DND-41 (cell line): ENCODE data around the gene GSE1.

Experiments used
- EZH2 ChIP-seq: IDR thresholded peaks from 3 replicates; pipeline ENCODE4 v1.6.1; 2012; ENCODE audit warnings: borderline replicate concordance, low read depth, mild to moderate bottlenecking, moderate library complexity, low read length, inconsistent platforms; ENCODE audit not compliant: severe bottlenecking
- TF ChIP-seq, protein P1 (sequence below): IDR thresholded peaks from 2 replicates; pipeline ENCODE4 v1.5.1; 2012; ENCODE audit warnings: borderline replicate concordance, low read length, moderate library complexity, mild to moderate bottlenecking; ENCODE audit not compliant: poor library complexity, severe bottlenecking; ENCODE audit errors: extremely low read depth

DNA sequence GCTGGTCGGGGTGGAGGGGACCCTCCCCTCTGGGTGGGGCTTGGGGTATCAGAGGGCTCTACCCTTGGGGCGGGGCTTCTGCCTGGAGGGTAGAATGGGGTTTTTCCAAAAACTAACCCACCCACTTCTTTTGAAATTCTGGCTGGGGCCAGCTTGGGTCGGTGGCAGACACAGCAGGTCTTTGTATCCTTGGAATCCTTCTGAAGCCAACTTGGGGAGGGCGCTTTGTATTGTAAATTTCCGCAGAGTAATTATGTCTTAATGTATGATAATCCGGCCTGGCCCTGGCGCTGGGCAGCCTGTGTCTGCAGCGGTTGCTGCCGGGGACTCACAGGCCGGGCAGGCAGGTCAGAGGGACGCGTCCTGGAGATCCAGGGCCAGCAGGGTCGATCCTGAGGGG is 33.9 kb upstream of the GSE1 start:
- TF ChIP-seq, protein P1, sequence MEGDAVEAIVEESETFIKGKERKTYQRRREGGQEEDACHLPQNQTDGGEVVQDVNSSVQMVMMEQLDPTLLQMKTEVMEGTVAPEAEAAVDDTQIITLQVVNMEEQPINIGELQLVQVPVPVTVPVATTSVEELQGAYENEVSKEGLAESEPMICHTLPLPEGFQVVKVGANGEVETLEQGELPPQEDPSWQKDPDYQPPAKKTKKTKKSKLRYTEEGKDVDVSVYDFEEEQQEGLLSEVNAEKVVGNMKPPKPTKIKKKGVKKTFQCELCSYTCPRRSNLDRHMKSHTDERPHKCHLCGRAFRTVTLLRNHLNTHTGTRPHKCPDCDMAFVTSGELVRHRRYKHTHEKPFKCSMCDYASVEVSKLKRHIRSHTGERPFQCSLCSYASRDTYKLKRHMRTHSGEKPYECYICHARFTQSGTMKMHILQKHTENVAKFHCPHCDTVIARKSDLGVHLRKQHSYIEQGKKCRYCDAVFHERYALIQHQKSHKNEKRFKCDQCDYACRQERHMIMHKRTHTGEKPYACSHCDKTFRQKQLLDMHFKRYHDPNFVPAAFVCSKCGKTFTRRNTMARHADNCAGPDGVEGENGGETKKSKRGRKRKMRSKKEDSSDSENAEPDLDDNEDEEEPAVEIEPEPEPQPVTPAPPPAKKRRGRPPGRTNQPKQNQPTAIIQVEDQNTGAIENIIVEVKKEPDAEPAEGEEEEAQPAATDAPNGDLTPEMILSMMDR, result no peak
- no peak for TF ChIP-seq EZH2
